ENCODE results near the gene MCHR2. TPM values are rescaled to one million over a fixed set of nuclear protein-coding genes. Genes with fewer than 3 reads are reported as not detected.

Gene MCHR2
- total RNA-seq, 1 experiment from 2014 or later = not detected

DNA sequence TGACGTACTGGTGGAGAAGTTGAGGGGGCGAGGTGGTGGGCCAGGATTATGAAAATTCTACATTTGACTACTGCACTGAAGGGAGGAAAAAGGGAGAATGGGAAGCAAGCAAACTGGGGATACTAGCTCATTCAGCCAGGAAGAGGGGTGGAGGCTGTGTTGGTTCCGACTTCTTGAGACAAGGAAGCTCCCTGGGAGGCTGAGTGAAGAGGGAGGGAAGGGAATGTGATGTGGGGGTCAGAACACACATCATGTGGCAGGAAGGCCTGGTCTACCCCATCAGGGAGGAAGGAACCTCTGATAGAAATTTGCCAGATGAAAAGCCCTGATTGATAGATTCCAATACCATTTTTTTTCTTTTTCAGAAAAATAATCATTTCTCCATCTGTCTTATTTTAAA is 28.8 kb upstream of the MCHR2 start:
- POLR2A ChIA-PET = interaction anchor here (0.6 kb wide), 1 partner anchor 42 kb away, joined by 3 read pairs; no protein-coding TSS in a partner anchor
- Mint-ChIP-seq H3K36me3 (ENCODE audit: insufficient read depth, unreplicated experiment) (no peaks in the 10 kb centered on the region), H3K27me3 (ENCODE audit: insufficient read depth, unreplicated experiment) (no peaks in the 10 kb centered on the region), H3K9me3 (ENCODE audit: unreplicated experiment) (peaks cover 12% of the 10 kb centered on the region), H3K27ac (ENCODE audit: low read depth, unreplicated experiment) (no peak overlapping the region), H3K4me1 (ENCODE audit: insufficient read depth, unreplicated experiment) (no peaks in the 10 kb centered on the region), H3K4me3 (ENCODE audit: unreplicated experiment) (no peak overlapping the region)
- TF ChIP-seq, protein P1, sequence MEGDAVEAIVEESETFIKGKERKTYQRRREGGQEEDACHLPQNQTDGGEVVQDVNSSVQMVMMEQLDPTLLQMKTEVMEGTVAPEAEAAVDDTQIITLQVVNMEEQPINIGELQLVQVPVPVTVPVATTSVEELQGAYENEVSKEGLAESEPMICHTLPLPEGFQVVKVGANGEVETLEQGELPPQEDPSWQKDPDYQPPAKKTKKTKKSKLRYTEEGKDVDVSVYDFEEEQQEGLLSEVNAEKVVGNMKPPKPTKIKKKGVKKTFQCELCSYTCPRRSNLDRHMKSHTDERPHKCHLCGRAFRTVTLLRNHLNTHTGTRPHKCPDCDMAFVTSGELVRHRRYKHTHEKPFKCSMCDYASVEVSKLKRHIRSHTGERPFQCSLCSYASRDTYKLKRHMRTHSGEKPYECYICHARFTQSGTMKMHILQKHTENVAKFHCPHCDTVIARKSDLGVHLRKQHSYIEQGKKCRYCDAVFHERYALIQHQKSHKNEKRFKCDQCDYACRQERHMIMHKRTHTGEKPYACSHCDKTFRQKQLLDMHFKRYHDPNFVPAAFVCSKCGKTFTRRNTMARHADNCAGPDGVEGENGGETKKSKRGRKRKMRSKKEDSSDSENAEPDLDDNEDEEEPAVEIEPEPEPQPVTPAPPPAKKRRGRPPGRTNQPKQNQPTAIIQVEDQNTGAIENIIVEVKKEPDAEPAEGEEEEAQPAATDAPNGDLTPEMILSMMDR (IDR thresholded peaks at IDR 0.05; ENCODE audit: unreplicated experiment) = no peak
- intact Hi-C loops (cut with micrococcal nuclease) = no loop called here
- CTCF ChIA-PET = interaction anchor here (1.0 to 1.4 kb wide), 3 partner anchors 20 to 77 kb away, joined by 3 read pairs; no protein-coding TSS in a partner anchor
- no peak for DNase-seq (ENCODE audit: unreplicated experiment)
- no TSS peak for BruUV-seq (replicated peaks)

DNA sequence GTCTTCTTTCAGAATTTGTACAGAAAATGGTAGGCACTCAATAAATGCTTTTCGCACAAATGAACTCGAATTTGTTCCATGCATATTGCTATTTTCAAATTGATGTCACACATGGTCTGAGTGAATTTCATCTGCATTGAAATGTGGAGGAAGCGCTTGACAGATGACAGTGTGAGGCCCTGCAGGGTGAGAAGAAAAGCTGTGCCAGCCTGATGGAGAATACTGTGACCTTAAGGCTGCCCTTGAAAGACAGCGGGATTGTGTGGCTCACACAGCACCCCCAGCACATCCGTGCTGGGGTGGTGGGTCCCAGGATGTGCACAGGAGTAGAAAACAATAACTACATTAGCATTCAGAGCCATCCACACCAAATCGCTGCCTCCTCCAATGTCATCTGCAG is 14.8 kb upstream of the MCHR2 start:
- TF ChIP-seq, protein P1 (IDR thresholded peaks at IDR 0.05; ENCODE audit: unreplicated experiment) = no peak
- intact Hi-C loops (cut with micrococcal nuclease) = loop anchor here (10.0 kb wide), 1 partner anchor 476 kb away; no protein-coding TSS in a partner anchor
- no peaks in the 10 kb centered on the region for H3K9me3 Mint-ChIP-seq (ENCODE audit: unreplicated experiment)
- no TSS peak for BruUV-seq (replicated peaks)
- peaks cover 7% of the 10 kb centered on the region for H3K4me1 Mint-ChIP-seq (ENCODE audit: insufficient read depth, unreplicated experiment)
- H3K27me3 Mint-ChIP-seq (ENCODE audit: insufficient read depth, unreplicated experiment) = no peaks in the 10 kb centered on the region
- DNase-seq (ENCODE audit: unreplicated experiment) = no peak
- peaks cover 6% of the 10 kb centered on the region for H3K36me3 Mint-ChIP-seq (ENCODE audit: insufficient read depth, unreplicated experiment)
- POLR2A ChIA-PET = no interaction called here
- CTCF ChIA-PET = interaction anchor here (1.0 to 1.9 kb wide), 2 partner anchors 91 to 141 kb away, joined by 3 to 5 read pairs; no protein-coding TSS in a partner anchor
- no peak overlapping the region for H3K27ac Mint-ChIP-seq (ENCODE audit: low read depth, unreplicated experiment)
- H3K4me3 Mint-ChIP-seq (ENCODE audit: unreplicated experiment) = no peak overlapping the region

DNA sequence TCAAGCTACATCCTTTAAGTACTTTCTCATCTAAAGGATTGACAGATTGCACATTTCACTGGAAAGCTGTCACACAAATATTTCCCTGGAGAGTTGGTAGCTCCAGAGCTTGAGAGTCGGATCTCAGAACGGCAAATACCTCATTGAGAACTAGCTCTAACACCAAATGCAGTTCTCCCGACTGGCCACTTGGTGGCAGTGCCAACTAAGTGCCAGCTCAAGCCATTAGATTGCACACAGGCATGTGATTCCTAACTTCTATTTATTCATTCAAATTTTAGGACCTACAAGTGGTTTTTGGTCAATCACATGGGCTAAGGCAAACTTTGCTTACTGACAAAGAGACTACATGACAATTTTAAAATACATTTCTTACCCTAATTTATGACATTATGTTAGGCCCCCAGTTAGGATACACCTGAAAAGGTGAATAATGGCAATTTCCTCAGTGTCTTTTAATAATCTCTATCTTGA is 7.9 kb upstream of the MCHR2 start:
- TF ChIP-seq, protein P1 (IDR thresholded peaks at IDR 0.05; ENCODE audit: unreplicated experiment) = peak; percentile 91
- peak; percentile 66 for DNase-seq (ENCODE audit: unreplicated experiment)
- intact Hi-C loops (cut with micrococcal nuclease) = loop anchor here (1.0 to 10.0 kb wide), 5 partner anchors 76 to 483 kb away; no protein-coding TSS in a partner anchor
- BruUV-seq (replicated peaks) = no TSS peak
- Mint-ChIP-seq H3K36me3 (ENCODE audit: insufficient read depth, unreplicated experiment) (no peaks in the 10 kb centered on the region), H3K27ac (ENCODE audit: low read depth, unreplicated experiment) (no peak overlapping the region), H3K27me3 (ENCODE audit: insufficient read depth, unreplicated experiment) (no peaks in the 10 kb centered on the region), H3K9me3 (ENCODE audit: unreplicated experiment) (no peaks in the 10 kb centered on the region), H3K4me3 (ENCODE audit: unreplicated experiment) (no peak overlapping the region), H3K4me1 (ENCODE audit: insufficient read depth, unreplicated experiment) (peaks cover 8% of the 10 kb centered on the region)
- ChIA-PET CTCF (interaction anchor here (0.6 to 6.5 kb wide), 36 partner anchors 9 to 690 kb away, joined by 3 to 167 read pairs (median 5); no protein-coding TSS in a partner anchor), POLR2A (interaction anchor here (1.1 to 1.8 kb wide), 2 partner anchors 95 to 97 kb away, joined by 3 to 9 read pairs; no protein-coding TSS in a partner anchor)

DNA sequence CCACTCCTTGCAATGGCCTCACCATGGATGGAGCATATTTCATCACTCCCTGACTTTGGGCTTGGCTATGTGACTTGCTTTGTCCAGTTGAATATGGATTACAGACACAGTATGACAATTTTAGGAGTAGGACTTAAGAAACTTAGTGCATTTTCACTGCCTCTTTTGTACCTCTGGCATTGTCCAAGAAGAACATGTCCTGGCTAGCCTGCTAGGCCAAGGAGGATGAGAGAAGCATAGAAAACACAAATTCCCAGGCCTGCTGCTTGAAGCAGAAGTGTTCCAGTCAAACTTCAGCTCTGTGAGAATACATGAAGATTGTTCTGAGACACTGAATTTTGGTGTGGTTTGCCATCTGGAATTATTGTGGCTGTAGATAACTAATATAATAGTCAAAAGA is 3.1 kb upstream of the MCHR2 start:
- ChIA-PET CTCF (interaction anchor here (0.6 to 1.6 kb wide), 4 partner anchors 102 to 177 kb away, joined by 3 to 9 read pairs (median 3); no protein-coding TSS in a partner anchor), POLR2A (interaction anchor here (1.0 kb wide), 1 partner anchor 8 kb away, joined by 3 read pairs; no protein-coding TSS in a partner anchor)
- Mint-ChIP-seq H3K27me3 (ENCODE audit: insufficient read depth, unreplicated experiment) (no peaks in the 10 kb centered on the region), H3K27ac (ENCODE audit: low read depth, unreplicated experiment) (no peak overlapping the region), H3K36me3 (ENCODE audit: insufficient read depth, unreplicated experiment) (no peaks in the 10 kb centered on the region), H3K4me3 (ENCODE audit: unreplicated experiment) (no peak overlapping the region), H3K9me3 (ENCODE audit: unreplicated experiment) (no peaks in the 10 kb centered on the region), H3K4me1 (ENCODE audit: insufficient read depth, unreplicated experiment) (peaks cover 10% of the 10 kb centered on the region)
- BruUV-seq (replicated peaks) = no TSS peak
- TF ChIP-seq, protein P1 (IDR thresholded peaks at IDR 0.05; ENCODE audit: unreplicated experiment) = no peak
- intact Hi-C loops (cut with micrococcal nuclease) = no loop called here
- peak; percentile 9 for DNase-seq (ENCODE audit: unreplicated experiment)

All from MCF 10A (cell line).